ENCODE results near the gene SLC44A1. TPM values are rescaled to one million over a fixed set of nuclear protein-coding genes. Genes with fewer than 3 reads are reported as not detected.

Gene SLC44A1
- total RNA-seq, 4 donors from 2014 or later: 39.3 to 94.1 (median 58.3) TPM

- H3K36me3 ChIP-seq: no peaks in the 10 kb centered on the region
- TF ChIP-seq POLR2A (IDR thresholded peaks at IDR 0.05): no peak
- no peak for TF ChIP-seq POLR2AphosphoS5 (IDR thresholded peaks at IDR 0.05)
- TF ChIP-seq EP300 (IDR thresholded peaks at IDR 0.05; ENCODE audit: low read depth): no peak
- no peak for TF ChIP-seq CTCF (IDR thresholded peaks at IDR 0.05)
- H3K4me3 ChIP-seq: no peak overlapping the region
- intact Hi-C loops (cut with DNase I; ENCODE audit: low total_unique reads): no loop called here
- H3K27me3 ChIP-seq: no peaks in the 10 kb centered on the region
- H3K9me3 ChIP-seq: no peaks in the 10 kb centered on the region
- peak; percentile 54 for DNase-seq
- in situ Hi-C loops (cut with MboI; ENCODE audit: low pct_ligation_motif_present in 1 of 4, low pct_unique_long_range_greater_than_20kb in 1 of 4, low sequenced_read_pairs in 3 of 4): no loop called here
- 17 to 33% methylated on average over 2 to 4 of the region's 4 CpGs for WGBS, 2 donors (ENCODE audit: low coverage in 1 of 2)
- H3K27ac ChIP-seq: no peak overlapping the region
- H3K4me1 ChIP-seq: peaks cover 5 to 13% (median 10%) of the 10 kb centered on the region in 4 donors
Observed at GRCh38 chr9:105216440-105217178, 27.8 kb upstream of the SLC44A1 start.

DNA sequence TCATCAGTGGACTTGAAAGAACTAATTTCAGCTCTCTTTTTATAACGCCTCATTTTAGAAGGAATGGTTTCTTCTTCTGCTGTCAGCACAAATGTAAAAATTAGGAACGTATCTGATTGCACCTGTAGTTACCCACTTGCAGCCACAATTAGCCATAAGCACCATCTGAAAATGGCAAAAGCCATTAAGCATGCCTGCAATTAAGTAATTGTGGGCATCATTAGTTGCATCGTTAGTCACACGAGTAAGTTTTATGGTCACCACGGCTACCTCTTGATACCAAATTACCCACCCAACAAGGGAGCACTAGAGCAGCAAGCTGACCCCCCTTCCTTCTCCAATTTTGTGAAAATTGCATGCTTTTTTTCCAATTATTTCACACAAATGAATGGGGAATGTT lies 25.8 kb upstream of the SLC44A1 start:
- Histone ChIP-seq H3K27me3 (no peaks in the 10 kb centered on the region), H3K36me3 (no peaks in the 10 kb centered on the region), H3K9me3 (peaks cover 7 to 10% of the 10 kb centered on the region in 2 donors), H3K4me3 (no peak overlapping the region), H3K27ac (no peak overlapping the region), H3K4me1 (peaks cover 5 to 13% (median 10%) of the 10 kb centered on the region in 4 donors)
- WGBS, 2 donors (ENCODE audit: low coverage in 1 of 2): 75 to 89% methylated on average over 5 of the region's 5 CpGs
- intact Hi-C loops (cut with DNase I; ENCODE audit: low total_unique reads) (no loop called here), in situ Hi-C loops (cut with MboI; ENCODE audit: low pct_ligation_motif_present in 1 of 4, low pct_unique_long_range_greater_than_20kb in 1 of 4, low sequenced_read_pairs in 3 of 4) (no loop called here)
- TF ChIP-seq EP300 (IDR thresholded peaks at IDR 0.05; ENCODE audit: low read depth): no peak
- TF ChIP-seq POLR2AphosphoS5 (IDR thresholded peaks at IDR 0.05): no peak
- no peak for TF ChIP-seq POLR2A (IDR thresholded peaks at IDR 0.05)
- TF ChIP-seq CTCF (IDR thresholded peaks at IDR 0.05): no peak
- DNase-seq: no peak

DNA sequence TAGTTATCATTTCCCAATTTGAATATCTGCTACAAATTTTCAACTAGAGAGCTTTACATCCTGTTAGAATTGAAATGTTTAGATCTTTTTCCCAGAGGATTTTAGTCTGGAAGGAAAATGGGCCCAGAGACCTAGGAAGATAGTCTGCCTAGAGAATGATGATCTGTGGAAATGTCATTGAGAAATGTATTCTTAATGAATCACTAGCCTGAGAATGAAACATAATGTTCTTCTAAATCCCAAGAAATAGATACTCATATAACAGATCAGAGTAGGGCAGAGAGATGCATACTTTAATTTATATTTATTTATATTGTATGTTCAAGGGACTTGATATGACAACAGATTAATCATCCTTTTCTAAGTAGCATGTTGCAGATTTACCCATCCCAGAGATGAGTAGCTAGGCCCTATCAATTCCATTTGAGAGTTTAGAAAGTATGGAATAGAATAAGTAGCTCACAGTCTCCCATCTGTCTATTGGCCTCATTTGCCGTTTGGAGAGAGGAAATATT lies 25.1 kb upstream of the SLC44A1 start:
- Histone ChIP-seq H3K36me3 (no peaks in the 10 kb centered on the region), H3K4me1 (peaks cover 5 to 13% (median 10%) of the 10 kb centered on the region in 4 donors), H3K27me3 (no peaks in the 10 kb centered on the region), H3K27ac (no peak overlapping the region), H3K9me3 (peaks cover 14 to 17% of the 10 kb centered on the region in 2 donors), H3K4me3 (no peak overlapping the region)
- in situ Hi-C loops (cut with MboI; ENCODE audit: low pct_ligation_motif_present in 1 of 4, low pct_unique_long_range_greater_than_20kb in 1 of 4, low sequenced_read_pairs in 3 of 4): no loop called here
- no peak for DNase-seq
- 79 to 86% methylated on average over 1 of the region's 1 CpG for WGBS, 2 donors (ENCODE audit: low coverage in 1 of 2)
- intact Hi-C loops (cut with DNase I; ENCODE audit: low total_unique reads): no loop called here
- TF ChIP-seq POLR2AphosphoS5 (IDR thresholded peaks at IDR 0.05) (no peak), EP300 (IDR thresholded peaks at IDR 0.05; ENCODE audit: low read depth) (no peak), CTCF (IDR thresholded peaks at IDR 0.05) (no peak), POLR2A (IDR thresholded peaks at IDR 0.05) (no peak)

DNA sequence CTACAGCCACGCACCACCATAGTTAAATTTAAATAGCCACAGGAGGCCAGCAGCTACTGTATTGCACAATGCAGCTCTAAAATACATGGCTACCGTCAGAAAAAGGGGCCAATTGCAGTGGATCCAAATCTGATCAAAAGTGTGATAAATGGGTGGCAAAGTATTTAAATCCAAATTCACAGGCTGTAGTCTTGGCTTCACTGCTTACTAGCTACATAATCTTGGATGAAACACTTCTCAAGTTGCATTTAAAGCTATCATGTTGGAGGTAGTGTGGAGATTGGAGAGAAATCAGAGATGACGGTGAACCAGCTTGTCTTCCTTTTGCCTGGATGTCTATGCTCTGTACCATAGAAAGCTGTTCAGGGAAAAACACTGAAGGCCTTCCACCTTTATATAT lies 24.0 kb upstream of the SLC44A1 start:
- peaks cover 5 to 13% (median 10%) of the 10 kb centered on the region in 4 donors for H3K4me1 ChIP-seq
- intact Hi-C loops (cut with DNase I; ENCODE audit: low total_unique reads): no loop called here
- no peaks in the 10 kb centered on the region for H3K27me3 ChIP-seq
- WGBS, 2 donors (ENCODE audit: low coverage in 1 of 2): 92 to 100% methylated on average over 2 to 3 of the region's 3 CpGs
- H3K27ac ChIP-seq: no peak overlapping the region
- in situ Hi-C loops (cut with MboI; ENCODE audit: low pct_ligation_motif_present in 1 of 4, low pct_unique_long_range_greater_than_20kb in 1 of 4, low sequenced_read_pairs in 3 of 4): no loop called here
- TF ChIP-seq EP300 (IDR thresholded peaks at IDR 0.05; ENCODE audit: low read depth): no peak
- no peak for TF ChIP-seq CTCF (IDR thresholded peaks at IDR 0.05)
- no peak for TF ChIP-seq POLR2AphosphoS5 (IDR thresholded peaks at IDR 0.05)
- no peak for TF ChIP-seq POLR2A (IDR thresholded peaks at IDR 0.05)
- H3K4me3 ChIP-seq: no peak overlapping the region
- peaks cover 16 to 26% of the 10 kb centered on the region in 2 donors for H3K9me3 ChIP-seq
- no peak for DNase-seq
- no peaks in the 10 kb centered on the region for H3K36me3 ChIP-seq
